ENCODE data around the gene GATAD2A.

DNA sequence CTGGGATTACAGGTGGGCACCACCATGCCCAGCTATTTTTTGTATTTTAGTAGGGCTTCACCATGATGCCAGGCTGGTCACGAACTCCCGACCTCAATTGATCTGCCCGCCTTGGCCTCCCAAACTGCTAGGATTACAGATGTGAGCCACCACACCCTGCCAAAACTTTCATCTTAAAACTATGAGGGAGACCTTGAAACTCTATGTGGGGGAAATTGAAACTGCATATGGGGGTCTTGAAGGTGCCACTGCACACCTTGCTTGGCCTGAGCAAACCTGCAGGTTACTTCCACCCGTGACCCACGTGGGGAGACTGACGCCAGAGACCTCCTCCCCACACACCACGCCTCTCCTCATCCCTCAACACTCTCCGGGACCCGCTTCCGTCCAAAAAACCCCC, 148.2 kb downstream of the GATAD2A start:
- TF ChIP-seq CTCF (IDR thresholded peaks at IDR 0.05; ENCODE audit: borderline replicate concordance, extremely low read depth, low read length, poor library complexity, severe bottlenecking) (no peak), EZH2 (IDR thresholded peaks at IDR 0.05; ENCODE audit: borderline replicate concordance, low read depth, low read length, severe bottlenecking) (no peak)

Data from DND-41 (cell line).